ENCODE measurements around the gene PIR. TPM values are rescaled to one million over a fixed set of nuclear protein-coding genes. Genes with fewer than 3 reads are reported as not detected.
A peak's percentile ranks its signal among the peaks of the same experiment; 100 is the strongest.

Gene PIR
- total RNA-seq, 4 donors from 2014 or later: 22.1 to 56.3 (median 32.5) TPM

DNA sequence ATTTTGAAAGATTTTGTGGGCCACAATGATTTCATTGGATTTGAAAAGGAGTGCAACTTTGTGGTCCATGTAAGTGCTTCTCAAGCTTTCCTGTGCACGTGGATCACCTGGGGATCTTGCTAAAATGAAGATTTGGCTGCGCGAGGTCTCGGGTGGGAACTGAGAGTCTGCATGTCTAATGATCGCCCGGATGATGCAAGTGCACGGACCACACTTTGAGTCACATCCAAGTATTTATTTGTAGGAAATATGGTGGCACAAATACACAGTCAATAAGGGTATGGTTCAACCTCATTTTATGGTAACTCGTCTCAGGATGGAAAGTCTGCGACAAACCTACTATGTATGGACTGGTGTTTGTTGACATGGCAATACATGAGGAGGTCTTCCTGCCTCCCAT, 8.4 kb upstream of the PIR start:
- Histone ChIP-seq H3K4me3 (no peak overlapping the region), H3K9me3 (no peaks in the 10 kb centered on the region), H3K4me1 (peaks cover 0 to 13% (median 0%) of the 10 kb centered on the region in 3 donors), H3K36me3 (no peaks in the 10 kb centered on the region), H3K27me3 (no peaks in the 10 kb centered on the region), H3K27ac (no peak overlapping the region)
- no peak for DNase-seq
- 82 to 90% methylated on average over 6 to 8 of the region's 9 CpGs for WGBS, 2 donors
- intact Hi-C loops (cut with DNase I): no loop called here
- TF ChIP-seq, protein P1, sequence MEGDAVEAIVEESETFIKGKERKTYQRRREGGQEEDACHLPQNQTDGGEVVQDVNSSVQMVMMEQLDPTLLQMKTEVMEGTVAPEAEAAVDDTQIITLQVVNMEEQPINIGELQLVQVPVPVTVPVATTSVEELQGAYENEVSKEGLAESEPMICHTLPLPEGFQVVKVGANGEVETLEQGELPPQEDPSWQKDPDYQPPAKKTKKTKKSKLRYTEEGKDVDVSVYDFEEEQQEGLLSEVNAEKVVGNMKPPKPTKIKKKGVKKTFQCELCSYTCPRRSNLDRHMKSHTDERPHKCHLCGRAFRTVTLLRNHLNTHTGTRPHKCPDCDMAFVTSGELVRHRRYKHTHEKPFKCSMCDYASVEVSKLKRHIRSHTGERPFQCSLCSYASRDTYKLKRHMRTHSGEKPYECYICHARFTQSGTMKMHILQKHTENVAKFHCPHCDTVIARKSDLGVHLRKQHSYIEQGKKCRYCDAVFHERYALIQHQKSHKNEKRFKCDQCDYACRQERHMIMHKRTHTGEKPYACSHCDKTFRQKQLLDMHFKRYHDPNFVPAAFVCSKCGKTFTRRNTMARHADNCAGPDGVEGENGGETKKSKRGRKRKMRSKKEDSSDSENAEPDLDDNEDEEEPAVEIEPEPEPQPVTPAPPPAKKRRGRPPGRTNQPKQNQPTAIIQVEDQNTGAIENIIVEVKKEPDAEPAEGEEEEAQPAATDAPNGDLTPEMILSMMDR (IDR thresholded peaks at IDR 0.05): no peak
- no peak for TF ChIP-seq POLR2A (IDR thresholded peaks at IDR 0.05)

DNA sequence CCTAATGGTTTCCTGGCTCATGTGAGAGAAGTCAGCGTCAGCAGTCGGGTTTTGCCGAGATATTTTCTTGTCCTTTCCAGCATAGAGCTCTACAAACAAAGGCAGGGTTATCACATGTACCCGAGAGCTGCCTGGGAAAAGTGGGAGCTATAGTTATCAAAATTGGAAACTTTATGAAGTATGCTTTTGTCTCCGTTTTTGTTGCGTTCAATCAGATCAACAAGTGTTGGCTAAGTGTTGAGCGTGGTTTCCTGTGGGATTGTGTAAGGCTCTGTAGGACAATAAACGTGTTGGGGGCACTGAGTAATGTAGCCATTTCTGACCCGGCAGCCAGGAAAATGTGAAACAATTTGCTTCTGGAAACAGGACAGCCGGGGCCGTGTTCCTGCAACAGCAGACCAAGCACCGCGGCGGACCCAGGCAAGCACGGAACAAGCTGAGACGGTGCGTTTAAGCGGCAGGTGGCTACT, 7.4 kb upstream of the PIR start, which contains the start of gene BMX:
Gene BMX (plus strand): TSS at position 311 of the 470 bp plus-strand sequence. CDS start 7,547 bp downstream, outside the sequence.
- Histone ChIP-seq H3K27me3 (no peaks in the 10 kb centered on the region), H3K9me3 (no peaks in the 10 kb centered on the region), H3K4me1 (peaks cover 0 to 13% (median 0%) of the 10 kb centered on the region in 3 donors), H3K4me3 (peak within 1 kb of the TSS in 1 of 4 donors; percentile 30), H3K36me3 (no peaks in the 10 kb centered on the region), H3K27ac (peak within 1 kb of the TSS in 2 of 4 donors; percentile 55)
- intact Hi-C loops (cut with DNase I): no loop called here
- WGBS, 2 donors: 59 to 69% methylated on average over 16 to 17 of the region's 18 CpGs
- DNase-seq: no peak
- TF ChIP-seq, protein P1 (IDR thresholded peaks at IDR 0.05): no peak
- no peak for TF ChIP-seq POLR2A (IDR thresholded peaks at IDR 0.05)

DNA sequence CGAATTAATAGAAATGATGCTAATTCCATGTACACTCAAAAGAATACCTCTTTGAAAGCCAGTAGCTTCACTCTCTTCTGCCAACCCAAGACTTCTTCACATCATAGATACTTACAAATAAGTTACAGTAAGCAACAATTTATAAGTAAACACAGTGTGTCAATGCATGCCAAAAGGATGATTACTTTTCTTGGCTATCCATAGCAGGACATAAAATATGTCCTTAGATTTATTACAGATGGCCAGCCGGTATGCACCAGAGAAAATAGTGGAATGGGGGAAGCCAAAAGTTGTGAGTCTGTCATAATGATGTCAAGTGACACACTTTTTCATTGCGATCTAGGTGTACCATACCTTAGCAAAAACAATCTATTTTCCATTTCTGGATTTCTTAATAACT, 6.8 kb upstream of the PIR start:
- Histone ChIP-seq H3K4me1 (peaks cover 0 to 13% (median 0%) of the 10 kb centered on the region in 3 donors), H3K9me3 (no peaks in the 10 kb centered on the region), H3K36me3 (no peaks in the 10 kb centered on the region), H3K4me3 (no peak overlapping the region), H3K27me3 (no peaks in the 10 kb centered on the region), H3K27ac (peak overlapping the region in 2 of 4 donors; percentile 21 to 34)
- intact Hi-C loops (cut with DNase I): no loop called here
- TF ChIP-seq POLR2A (IDR thresholded peaks at IDR 0.05): no peak
- TF ChIP-seq, protein P1 (IDR thresholded peaks at IDR 0.05): no peak
- 71 to 82% methylated on average over 3 of the region's 3 CpGs for WGBS, 2 donors
- no peak for DNase-seq

DNA sequence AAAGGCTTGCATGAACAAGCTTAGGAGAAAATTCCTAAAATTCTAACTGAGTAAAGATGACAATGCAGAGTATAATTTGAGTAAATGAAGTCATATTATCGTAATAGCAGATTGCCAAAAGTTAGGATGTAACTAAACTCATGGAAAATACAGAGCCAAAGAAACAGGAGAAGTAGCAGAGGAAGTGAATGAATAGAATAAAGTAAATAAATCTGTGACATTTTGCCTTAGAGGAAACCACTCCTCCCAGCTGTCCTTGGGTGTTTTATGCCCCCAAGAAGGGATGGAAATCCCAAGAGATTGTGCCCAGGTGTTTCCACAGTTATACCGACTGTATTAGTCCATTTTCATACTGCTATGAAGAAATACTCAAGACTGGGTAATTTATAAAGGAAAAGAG, 5.6 kb upstream of the PIR start:
- Histone ChIP-seq H3K4me1 (peaks cover 0 to 14% (median 0%) of the 10 kb centered on the region in 3 donors), H3K4me3 (no peak overlapping the region), H3K9me3 (no peaks in the 10 kb centered on the region), H3K36me3 (no peaks in the 10 kb centered on the region), H3K27ac (no peak overlapping the region), H3K27me3 (no peaks in the 10 kb centered on the region)
- DNase-seq: no peak
- 52 to 61% methylated on average over 2 of the region's 2 CpGs for WGBS, 2 donors
- intact Hi-C loops (cut with DNase I): no loop called here
- TF ChIP-seq, protein P1 (IDR thresholded peaks at IDR 0.05): no peak
- TF ChIP-seq POLR2A (IDR thresholded peaks at IDR 0.05): no peak

DNA sequence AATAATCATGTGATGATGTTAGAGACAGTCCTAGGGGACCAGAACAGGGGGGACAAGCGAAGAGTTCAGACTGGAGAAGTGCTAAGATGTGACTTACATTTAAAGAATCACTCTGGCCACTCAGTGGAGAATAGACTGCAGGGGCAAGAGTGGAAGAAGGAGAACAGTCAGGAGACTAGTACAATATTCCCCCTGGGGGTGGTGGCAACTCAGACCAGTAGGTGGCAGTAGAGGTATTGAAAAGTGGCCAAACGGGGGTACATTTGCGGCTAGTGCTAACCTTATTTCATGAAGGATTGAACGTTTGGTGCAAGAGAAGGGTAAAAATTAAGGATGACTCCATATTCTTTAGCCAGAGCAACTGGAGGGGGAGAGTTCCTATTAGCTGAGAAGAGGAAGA, 4.7 kb upstream of the PIR start:
- Histone ChIP-seq H3K9me3 (no peaks in the 10 kb centered on the region), H3K36me3 (no peaks in the 10 kb centered on the region), H3K27me3 (no peaks in the 10 kb centered on the region), H3K27ac (no peak overlapping the region), H3K4me1 (peaks cover 0 to 18% (median 0%) of the 10 kb centered on the region in 3 donors), H3K4me3 (no peak overlapping the region)
- 10 to 19% methylated on average over 4 of the region's 4 CpGs for WGBS, 2 donors
- intact Hi-C loops (cut with DNase I): no loop called here
- no peak for TF ChIP-seq POLR2A (IDR thresholded peaks at IDR 0.05)
- TF ChIP-seq, protein P1 (IDR thresholded peaks at IDR 0.05): peak in 5 of 6 experiments; percentile 41 to 71 (median 52)
- no peak for DNase-seq
